Endothelial cell of umbilical vein (primary cell): ENCODE measurements around the gene SPEM1.

ENCODE experiments used
- EZH2 ChIP-seq: IDR thresholded peaks from 2 replicates; pipeline ENCODE4 v1.6.1; 2012; ENCODE audit warnings: borderline replicate concordance, low read depth, mild to moderate bottlenecking, moderate library complexity, low read length, inconsistent platforms; ENCODE audit not compliant: severe bottlenecking
- FOS ChIP-seq: IDR thresholded peaks from 2 replicates; pipeline ENCODE4 v1.6.1; 2011; ENCODE audit warnings: mild to moderate bottlenecking, low read length, moderate library complexity, borderline replicate concordance; ENCODE audit not compliant: insufficient read depth
- MYC ChIP-seq: IDR thresholded peaks from one replicate; pipeline ENCODE4 v1.6.1; 2011; ENCODE audit warnings: mild to moderate bottlenecking, low read depth, low read length
- POLR2A ChIP-seq: IDR thresholded peaks from 2 replicates; pipeline ENCODE4 v1.6.1; 2012; ENCODE audit warnings: low read depth, mild to moderate bottlenecking, control low read depth, low read length
- POLR2AphosphoS5 ChIP-seq: IDR thresholded peaks from 2 replicates; pipeline ENCODE4 v1.6.1; 2012; ENCODE audit warnings: low read depth, mild to moderate bottlenecking, control low read depth, low read length, moderate library complexity; ENCODE audit not compliant: insufficient read depth
- TF ChIP-seq, protein P1 (sequence below), 2 donors: IDR thresholded peaks; 1 replicate in 1 of 2; 2 replicates in 1 of 2; pipeline ENCODE4 v1.5.1; 2011; ENCODE audit warnings: low read length in 2 of 2, mild to moderate bottlenecking in 2 of 2, moderate library complexity in 2 of 2, control low read depth in 1 of 2, inconsistent platforms in 1 of 2, low read depth in 1 of 2; ENCODE audit not compliant: insufficient read depth in 1 of 2; ENCODE audit errors: extremely low read depth in 1 of 2
- TF ChIP-seq, protein P2 (sequence below): IDR thresholded peaks from 2 replicates; pipeline ENCODE4 v1.6.1; 2011; ENCODE audit not compliant: insufficient read depth, insufficient read length

DNA sequence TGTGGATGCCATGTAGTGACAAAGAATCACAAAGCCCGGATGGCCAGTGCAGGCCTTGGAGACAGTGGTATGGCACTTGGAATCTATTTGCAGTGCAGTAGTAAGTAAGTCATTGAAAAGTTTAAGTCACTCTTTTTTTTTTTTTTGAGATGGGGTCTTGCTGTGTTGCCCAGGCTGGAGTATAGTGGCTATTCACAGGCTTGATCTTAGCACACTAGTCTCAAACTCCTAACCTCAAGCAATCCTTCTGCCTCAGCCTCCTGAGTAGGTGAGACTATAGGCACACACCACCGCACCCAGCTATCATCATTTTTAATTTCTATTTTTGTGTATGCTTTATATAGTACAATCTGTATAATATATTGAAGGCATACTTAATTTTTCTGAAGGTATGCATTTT is 21.5 kb upstream of the SPEM1 start:
- TF ChIP-seq, protein P1, sequence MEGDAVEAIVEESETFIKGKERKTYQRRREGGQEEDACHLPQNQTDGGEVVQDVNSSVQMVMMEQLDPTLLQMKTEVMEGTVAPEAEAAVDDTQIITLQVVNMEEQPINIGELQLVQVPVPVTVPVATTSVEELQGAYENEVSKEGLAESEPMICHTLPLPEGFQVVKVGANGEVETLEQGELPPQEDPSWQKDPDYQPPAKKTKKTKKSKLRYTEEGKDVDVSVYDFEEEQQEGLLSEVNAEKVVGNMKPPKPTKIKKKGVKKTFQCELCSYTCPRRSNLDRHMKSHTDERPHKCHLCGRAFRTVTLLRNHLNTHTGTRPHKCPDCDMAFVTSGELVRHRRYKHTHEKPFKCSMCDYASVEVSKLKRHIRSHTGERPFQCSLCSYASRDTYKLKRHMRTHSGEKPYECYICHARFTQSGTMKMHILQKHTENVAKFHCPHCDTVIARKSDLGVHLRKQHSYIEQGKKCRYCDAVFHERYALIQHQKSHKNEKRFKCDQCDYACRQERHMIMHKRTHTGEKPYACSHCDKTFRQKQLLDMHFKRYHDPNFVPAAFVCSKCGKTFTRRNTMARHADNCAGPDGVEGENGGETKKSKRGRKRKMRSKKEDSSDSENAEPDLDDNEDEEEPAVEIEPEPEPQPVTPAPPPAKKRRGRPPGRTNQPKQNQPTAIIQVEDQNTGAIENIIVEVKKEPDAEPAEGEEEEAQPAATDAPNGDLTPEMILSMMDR (IDR thresholded peaks at IDR 0.05; ENCODE audit: extremely low read depth in 1 of 2, insufficient read depth in 1 of 2, low read depth in 1 of 2, low read length in 2 of 2): no peak
- TF ChIP-seq, protein P2, sequence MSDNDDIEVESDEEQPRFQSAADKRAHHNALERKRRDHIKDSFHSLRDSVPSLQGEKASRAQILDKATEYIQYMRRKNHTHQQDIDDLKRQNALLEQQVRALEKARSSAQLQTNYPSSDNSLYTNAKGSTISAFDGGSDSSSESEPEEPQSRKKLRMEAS: no peak
- no peak for TF ChIP-seq POLR2A
- no peak for TF ChIP-seq EZH2
- no peak for TF ChIP-seq POLR2AphosphoS5
- TF ChIP-seq MYC: no peak
- no peak for TF ChIP-seq FOS
